ENCODE data around the gene CXCL16.

Gene CXCL16

DNA sequence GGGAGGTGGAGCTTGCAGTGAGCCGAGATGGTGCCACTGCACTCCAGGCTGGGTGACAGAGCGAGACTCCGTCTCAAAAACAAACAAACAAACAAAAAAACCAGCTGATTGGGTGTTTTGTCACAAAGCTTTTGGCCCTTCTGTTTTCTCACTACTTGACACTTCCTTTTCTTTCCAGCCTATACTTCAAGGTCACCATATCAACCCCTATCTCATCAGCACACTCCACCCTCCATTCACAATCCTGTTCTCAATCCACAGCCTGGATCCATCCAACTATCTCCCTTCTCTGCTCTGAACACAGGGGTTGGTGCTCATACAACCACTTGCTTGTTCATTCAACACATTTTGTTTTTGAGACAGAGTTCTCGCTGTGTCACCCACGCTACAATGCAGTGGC is 15.1 kb downstream of the CXCL16 start:
- TF ChIP-seq ZNF70 (CRISPR knock-in tag; IDR thresholded peaks at IDR 0.05), result no peak
- TF ChIP-seq TOX (CRISPR knock-in tag; IDR thresholded peaks at IDR 0.05; ENCODE audit: borderline replicate concordance), result no peak
- TF ChIP-seq, protein P1, sequence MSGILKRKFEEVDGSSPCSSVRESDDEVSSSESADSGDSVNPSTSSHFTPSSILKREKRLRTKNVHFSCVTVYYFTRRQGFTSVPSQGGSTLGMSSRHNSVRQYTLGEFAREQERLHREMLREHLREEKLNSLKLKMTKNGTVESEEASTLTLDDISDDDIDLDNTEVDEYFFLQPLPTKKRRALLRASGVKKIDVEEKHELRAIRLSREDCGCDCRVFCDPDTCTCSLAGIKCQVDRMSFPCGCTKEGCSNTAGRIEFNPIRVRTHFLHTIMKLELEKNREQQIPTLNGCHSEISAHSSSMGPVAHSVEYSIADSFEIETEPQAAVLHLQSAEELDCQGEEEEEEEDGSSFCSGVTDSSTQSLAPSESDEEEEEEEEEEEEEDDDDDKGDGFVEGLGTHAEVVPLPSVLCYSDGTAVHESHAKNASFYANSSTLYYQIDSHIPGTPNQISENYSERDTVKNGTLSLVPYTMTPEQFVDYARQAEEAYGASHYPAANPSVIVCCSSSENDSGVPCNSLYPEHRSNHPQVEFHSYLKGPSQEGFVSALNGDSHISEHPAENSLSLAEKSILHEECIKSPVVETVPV (CRISPR knock-in tag; IDR thresholded peaks at IDR 0.05), result no peak
- TF ChIP-seq ISL1 (CRISPR knock-in tag; IDR thresholded peaks at IDR 0.05), result no peak
- TF ChIP-seq, protein P2, sequence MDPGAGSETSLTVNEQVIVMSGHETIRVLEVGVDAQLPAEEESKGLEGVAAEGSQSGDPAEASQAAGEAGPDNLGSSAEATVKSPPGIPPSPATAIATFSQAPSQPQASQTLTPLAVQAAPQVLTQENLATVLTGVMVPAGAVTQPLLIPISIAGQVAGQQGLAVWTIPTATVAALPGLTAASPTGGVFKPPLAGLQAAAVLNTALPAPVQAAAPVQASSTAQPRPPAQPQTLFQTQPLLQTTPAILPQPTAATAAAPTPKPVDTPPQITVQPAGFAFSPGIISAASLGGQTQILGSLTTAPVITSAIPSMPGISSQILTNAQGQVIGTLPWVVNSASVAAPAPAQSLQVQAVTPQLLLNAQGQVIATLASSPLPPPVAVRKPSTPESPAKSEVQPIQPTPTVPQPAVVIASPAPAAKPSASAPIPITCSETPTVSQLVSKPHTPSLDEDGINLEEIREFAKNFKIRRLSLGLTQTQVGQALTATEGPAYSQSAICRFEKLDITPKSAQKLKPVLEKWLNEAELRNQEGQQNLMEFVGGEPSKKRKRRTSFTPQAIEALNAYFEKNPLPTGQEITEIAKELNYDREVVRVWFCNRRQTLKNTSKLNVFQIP (CRISPR knock-in tag; IDR thresholded peaks at IDR 0.05; ENCODE audit: borderline replicate concordance, low read depth), result no peak
- TF ChIP-seq ARNTL (CRISPR knock-in tag; IDR thresholded peaks at IDR 0.05; ENCODE audit: borderline replicate concordance, low read depth), result no peak
- no peak for TF ChIP-seq OSR1 (CRISPR knock-in tag; IDR thresholded peaks at IDR 0.05)
- TF ChIP-seq BACH2 (CRISPR knock-in tag; IDR thresholded peaks at IDR 0.05; ENCODE audit: borderline replicate concordance), result no peak
- no peak for TF ChIP-seq GLIS3 (CRISPR knock-in tag; IDR thresholded peaks at IDR 0.05)
- no peak for TF ChIP-seq ESRRG (CRISPR knock-in tag; IDR thresholded peaks at IDR 0.05)
- TF ChIP-seq ZNF565 (CRISPR knock-in tag; conservative IDR thresholded peaks at IDR 0.05; ENCODE audit: low read depth), result no peak
- TF ChIP-seq, protein P3, sequence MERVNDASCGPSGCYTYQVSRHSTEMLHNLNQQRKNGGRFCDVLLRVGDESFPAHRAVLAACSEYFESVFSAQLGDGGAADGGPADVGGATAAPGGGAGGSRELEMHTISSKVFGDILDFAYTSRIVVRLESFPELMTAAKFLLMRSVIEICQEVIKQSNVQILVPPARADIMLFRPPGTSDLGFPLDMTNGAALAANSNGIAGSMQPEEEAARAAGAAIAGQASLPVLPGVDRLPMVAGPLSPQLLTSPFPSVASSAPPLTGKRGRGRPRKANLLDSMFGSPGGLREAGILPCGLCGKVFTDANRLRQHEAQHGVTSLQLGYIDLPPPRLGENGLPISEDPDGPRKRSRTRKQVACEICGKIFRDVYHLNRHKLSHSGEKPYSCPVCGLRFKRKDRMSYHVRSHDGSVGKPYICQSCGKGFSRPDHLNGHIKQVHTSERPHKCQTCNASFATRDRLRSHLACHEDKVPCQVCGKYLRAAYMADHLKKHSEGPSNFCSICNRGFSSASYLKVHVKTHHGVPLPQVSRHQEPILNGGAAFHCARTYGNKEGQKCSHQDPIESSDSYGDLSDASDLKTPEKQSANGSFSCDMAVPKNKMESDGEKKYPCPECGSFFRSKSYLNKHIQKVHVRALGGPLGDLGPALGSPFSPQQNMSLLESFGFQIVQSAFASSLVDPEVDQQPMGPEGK (CRISPR knock-in tag; IDR thresholded peaks at IDR 0.05; ENCODE audit: borderline replicate concordance), result no peak
- TF ChIP-seq ZNF8 (CRISPR knock-in tag; IDR thresholded peaks at IDR 0.05), result no peak
- TF ChIP-seq, protein P4, sequence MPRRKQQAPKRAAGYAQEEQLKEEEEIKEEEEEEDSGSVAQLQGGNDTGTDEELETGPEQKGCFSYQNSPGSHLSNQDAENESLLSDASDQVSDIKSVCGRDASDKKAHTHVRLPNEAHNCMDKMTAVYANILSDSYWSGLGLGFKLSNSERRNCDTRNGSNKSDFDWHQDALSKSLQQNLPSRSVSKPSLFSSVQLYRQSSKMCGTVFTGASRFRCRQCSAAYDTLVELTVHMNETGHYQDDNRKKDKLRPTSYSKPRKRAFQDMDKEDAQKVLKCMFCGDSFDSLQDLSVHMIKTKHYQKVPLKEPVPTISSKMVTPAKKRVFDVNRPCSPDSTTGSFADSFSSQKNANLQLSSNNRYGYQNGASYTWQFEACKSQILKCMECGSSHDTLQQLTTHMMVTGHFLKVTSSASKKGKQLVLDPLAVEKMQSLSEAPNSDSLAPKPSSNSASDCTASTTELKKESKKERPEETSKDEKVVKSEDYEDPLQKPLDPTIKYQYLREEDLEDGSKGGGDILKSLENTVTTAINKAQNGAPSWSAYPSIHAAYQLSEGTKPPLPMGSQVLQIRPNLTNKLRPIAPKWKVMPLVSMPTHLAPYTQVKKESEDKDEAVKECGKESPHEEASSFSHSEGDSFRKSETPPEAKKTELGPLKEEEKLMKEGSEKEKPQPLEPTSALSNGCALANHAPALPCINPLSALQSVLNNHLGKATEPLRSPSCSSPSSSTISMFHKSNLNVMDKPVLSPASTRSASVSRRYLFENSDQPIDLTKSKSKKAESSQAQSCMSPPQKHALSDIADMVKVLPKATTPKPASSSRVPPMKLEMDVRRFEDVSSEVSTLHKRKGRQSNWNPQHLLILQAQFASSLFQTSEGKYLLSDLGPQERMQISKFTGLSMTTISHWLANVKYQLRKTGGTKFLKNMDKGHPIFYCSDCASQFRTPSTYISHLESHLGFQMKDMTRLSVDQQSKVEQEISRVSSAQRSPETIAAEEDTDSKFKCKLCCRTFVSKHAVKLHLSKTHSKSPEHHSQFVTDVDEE (CRISPR knock-in tag; IDR thresholded peaks at IDR 0.05), result no peak
- ATAC-seq, result no peak

DNA sequence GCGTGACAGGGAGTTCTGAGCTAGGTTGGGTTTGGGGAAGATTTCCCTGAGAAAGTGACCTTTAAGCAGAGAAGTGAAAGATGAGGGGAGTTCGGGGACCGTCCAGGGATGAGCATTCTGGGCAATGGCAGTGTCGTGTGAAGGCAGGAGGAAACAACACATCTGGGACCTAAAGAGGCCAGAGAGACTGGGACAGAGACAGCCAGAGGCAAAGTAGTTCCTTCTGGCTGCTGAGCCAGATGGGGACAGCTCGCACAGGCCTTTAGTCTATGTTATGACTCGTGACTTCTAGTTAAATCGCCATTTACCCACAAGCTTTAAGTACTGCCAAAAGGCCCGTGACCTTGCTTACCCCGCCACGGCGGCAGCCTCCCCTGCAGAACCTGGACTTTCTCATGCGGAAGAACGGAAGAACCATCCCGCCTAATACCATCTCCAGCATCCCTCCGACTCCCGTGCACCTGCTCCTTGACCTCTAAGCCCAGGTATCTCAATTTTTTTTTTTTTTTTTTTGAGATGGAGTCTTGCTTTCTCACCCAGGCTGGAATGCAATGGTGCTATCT is 17.0 kb downstream of the CXCL16 start:
- ATAC-seq, result no peak
- TF ChIP-seq TCF4 (CRISPR knock-in tag; IDR thresholded peaks at IDR 0.05; ENCODE audit: borderline replicate concordance), result no peak
- TF ChIP-seq, protein P1 (CRISPR knock-in tag; IDR thresholded peaks at IDR 0.05), result no peak
- TF ChIP-seq ZNF8 (CRISPR knock-in tag; IDR thresholded peaks at IDR 0.05), result no peak
- TF ChIP-seq GLIS3 (CRISPR knock-in tag; IDR thresholded peaks at IDR 0.05), result no peak
- TF ChIP-seq, protein P2 (CRISPR knock-in tag; IDR thresholded peaks at IDR 0.05; ENCODE audit: borderline replicate concordance, low read depth), result no peak
- TF ChIP-seq SNAI2 (CRISPR knock-in tag; IDR thresholded peaks at IDR 0.05), result no peak
- TF ChIP-seq CSDC2 (CRISPR knock-in tag; IDR thresholded peaks at IDR 0.05), result no peak
- TF ChIP-seq ZNF565 (CRISPR knock-in tag; conservative IDR thresholded peaks at IDR 0.05; ENCODE audit: low read depth), result no peak
- TF ChIP-seq, protein P4 (CRISPR knock-in tag; IDR thresholded peaks at IDR 0.05), result no peak
- TF ChIP-seq ZNF70 (CRISPR knock-in tag; IDR thresholded peaks at IDR 0.05), result no peak
- no peak for TF ChIP-seq BACH2 (CRISPR knock-in tag; IDR thresholded peaks at IDR 0.05; ENCODE audit: borderline replicate concordance)
- TF ChIP-seq ZFP30 (CRISPR knock-in tag; IDR thresholded peaks at IDR 0.05), result no peak
- TF ChIP-seq, protein P5, sequence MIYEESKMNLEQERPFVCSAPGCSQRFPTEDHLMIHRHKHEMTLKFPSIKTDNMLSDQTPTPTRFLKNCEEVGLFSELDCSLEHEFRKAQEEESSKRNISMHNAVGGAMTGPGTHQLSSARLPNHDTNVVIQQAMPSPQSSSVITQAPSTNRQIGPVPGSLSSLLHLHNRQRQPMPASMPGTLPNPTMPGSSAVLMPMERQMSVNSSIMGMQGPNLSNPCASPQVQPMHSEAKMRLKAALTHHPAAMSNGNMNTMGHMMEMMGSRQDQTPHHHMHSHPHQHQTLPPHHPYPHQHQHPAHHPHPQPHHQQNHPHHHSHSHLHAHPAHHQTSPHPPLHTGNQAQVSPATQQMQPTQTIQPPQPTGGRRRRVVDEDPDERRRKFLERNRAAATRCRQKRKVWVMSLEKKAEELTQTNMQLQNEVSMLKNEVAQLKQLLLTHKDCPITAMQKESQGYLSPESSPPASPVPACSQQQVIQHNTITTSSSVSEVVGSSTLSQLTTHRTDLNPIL (CRISPR knock-in tag; IDR thresholded peaks at IDR 0.05; ENCODE audit: low read depth), result no peak

Measured in SK-N-SH treated with all-trans-retinoic acid at 6 μM for 48 hours (cell line).